Articular chondrocyte of knee joint (primary cell): Measurements from ENCODE around the gene BNC2. TPM values are rescaled to one million over a fixed set of nuclear protein-coding genes. Genes with fewer than 3 reads are reported as not detected.

Experiments
- small RNA-seq: library from RNA; depleted of rRNA; stranded (forward); fragments of <200 nt; gene quantifications from one replicate; pipeline ENCODE3, GENCODE V24; 2012
- total RNA-seq: library from RNA; depleted of rRNA; stranded (reverse); fragments of >200 nt; gene quantifications from 2 replicates; pipeline ENCODE4 v1.2.3, GENCODE V29; 2012

BNC2 gene, protein sequence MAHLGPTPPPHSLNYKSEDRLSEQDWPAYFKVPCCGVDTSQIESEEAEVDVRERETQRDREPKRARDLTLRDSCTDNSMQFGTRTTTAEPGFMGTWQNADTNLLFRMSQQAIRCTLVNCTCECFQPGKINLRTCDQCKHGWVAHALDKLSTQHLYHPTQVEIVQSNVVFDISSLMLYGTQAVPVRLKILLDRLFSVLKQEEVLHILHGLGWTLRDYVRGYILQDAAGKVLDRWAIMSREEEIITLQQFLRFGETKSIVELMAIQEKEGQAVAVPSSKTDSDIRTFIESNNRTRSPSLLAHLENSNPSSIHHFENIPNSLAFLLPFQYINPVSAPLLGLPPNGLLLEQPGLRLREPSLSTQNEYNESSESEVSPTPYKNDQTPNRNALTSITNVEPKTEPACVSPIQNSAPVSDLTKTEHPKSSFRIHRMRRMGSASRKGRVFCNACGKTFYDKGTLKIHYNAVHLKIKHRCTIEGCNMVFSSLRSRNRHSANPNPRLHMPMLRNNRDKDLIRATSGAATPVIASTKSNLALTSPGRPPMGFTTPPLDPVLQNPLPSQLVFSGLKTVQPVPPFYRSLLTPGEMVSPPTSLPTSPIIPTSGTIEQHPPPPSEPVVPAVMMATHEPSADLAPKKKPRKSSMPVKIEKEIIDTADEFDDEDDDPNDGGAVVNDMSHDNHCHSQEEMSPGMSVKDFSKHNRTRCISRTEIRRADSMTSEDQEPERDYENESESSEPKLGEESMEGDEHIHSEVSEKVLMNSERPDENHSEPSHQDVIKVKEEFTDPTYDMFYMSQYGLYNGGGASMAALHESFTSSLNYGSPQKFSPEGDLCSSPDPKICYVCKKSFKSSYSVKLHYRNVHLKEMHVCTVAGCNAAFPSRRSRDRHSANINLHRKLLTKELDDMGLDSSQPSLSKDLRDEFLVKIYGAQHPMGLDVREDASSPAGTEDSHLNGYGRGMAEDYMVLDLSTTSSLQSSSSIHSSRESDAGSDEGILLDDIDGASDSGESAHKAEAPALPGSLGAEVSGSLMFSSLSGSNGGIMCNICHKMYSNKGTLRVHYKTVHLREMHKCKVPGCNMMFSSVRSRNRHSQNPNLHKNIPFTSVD
- total RNA-seq, result 66.8 and 81.3 TPM in 2 replicates

GRCh38 chr9:16870596-16871335, at the start of gene BNC2:
Gene BNC2 (minus strand): TSS chr9:16870670. CDS start chr9:16870648, 22 bp downstream.

Small RNA genes lying within 50 kb of the gene (small RNA-seq; reads per million reads assigned to genes)
- not detected for gene LSM1P1
